PFSK-1 (cell line): ENCODE results near the gene PAXX.

Experiments used
- FOXP2 ChIP-seq: optimal IDR thresholded peaks from 2 replicates; pipeline ENCODE3; 2011; ENCODE audit warnings: borderline replicate concordance, control low read depth, inconsistent platforms; ENCODE audit not compliant: insufficient read depth; ENCODE audit errors: extremely low read length, extremely low read depth
- POLR2AphosphoS5 ChIP-seq: IDR thresholded peaks from 2 replicates; pipeline ENCODE4 v1.6.1; 2012; ENCODE audit warnings: low read depth, mild to moderate bottlenecking, control low read depth, low read length, moderate library complexity
- SIN3A ChIP-seq: IDR thresholded peaks from 2 replicates; pipeline ENCODE4 v1.6.1; 2012; ENCODE audit warnings: mild to moderate bottlenecking, low read length, moderate library complexity, borderline replicate concordance; ENCODE audit not compliant: insufficient read depth
- TF ChIP-seq, protein P1 (sequence below), 2 experiments: IDR thresholded peaks; 2 replicates each; pipeline versions ENCODE4 v1.6.1 to v1.8.0; 2011 to 2012; ENCODE audit warnings: low read depth in 2 of 2, low read length in 2 of 2, control low read depth in 1 of 2, inconsistent platforms in 1 of 2, mild to moderate bottlenecking in 1 of 2, moderate library complexity in 1 of 2; ENCODE audit not compliant: insufficient read depth in 1 of 2

- TF ChIP-seq POLR2AphosphoS5 (no peak), FOXP2 (no peak), SIN3A (no peak)
- TF ChIP-seq, protein P1, sequence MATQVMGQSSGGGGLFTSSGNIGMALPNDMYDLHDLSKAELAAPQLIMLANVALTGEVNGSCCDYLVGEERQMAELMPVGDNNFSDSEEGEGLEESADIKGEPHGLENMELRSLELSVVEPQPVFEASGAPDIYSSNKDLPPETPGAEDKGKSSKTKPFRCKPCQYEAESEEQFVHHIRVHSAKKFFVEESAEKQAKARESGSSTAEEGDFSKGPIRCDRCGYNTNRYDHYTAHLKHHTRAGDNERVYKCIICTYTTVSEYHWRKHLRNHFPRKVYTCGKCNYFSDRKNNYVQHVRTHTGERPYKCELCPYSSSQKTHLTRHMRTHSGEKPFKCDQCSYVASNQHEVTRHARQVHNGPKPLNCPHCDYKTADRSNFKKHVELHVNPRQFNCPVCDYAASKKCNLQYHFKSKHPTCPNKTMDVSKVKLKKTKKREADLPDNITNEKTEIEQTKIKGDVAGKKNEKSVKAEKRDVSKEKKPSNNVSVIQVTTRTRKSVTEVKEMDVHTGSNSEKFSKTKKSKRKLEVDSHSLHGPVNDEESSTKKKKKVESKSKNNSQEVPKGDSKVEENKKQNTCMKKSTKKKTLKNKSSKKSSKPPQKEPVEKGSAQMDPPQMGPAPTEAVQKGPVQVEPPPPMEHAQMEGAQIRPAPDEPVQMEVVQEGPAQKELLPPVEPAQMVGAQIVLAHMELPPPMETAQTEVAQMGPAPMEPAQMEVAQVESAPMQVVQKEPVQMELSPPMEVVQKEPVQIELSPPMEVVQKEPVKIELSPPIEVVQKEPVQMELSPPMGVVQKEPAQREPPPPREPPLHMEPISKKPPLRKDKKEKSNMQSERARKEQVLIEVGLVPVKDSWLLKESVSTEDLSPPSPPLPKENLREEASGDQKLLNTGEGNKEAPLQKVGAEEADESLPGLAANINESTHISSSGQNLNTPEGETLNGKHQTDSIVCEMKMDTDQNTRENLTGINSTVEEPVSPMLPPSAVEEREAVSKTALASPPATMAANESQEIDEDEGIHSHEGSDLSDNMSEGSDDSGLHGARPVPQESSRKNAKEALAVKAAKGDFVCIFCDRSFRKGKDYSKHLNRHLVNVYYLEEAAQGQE (IDR thresholded peaks at IDR 0.05; ENCODE audit: insufficient read depth in 1 of 2, low read depth in 2 of 2, low read length in 2 of 2): no peak
These were observed 20.5 kb upstream of the PAXX start for GRCh38 chr9:136971746-136972145.
